OCI-LY1 (cell line): ENCODE data around the gene ETV6.

Experiments
- H2AFZ ChIP-seq: fragments of 200-600 bp; sonication (generic), shearing (Covaris generic); 2 replicates; pipeline ENCODE4 v1.6.0; 2014; ENCODE audit warnings: antibody characterized with exemption, mild to moderate bottlenecking, low read length
- H3F3A ChIP-seq: fragments of 200-600 bp; sonication (generic), shearing (Covaris generic); 2 replicates; pipeline ENCODE4 v1.6.0; 2014; ENCODE audit warnings: mild to moderate bottlenecking, antibody characterized with exemption, low read length, moderate library complexity; ENCODE audit not compliant: insufficient read depth
- H3K27ac ChIP-seq: fragments of 200-600 bp; sonication (generic); 2 replicates; pipeline ENCODE4 v1.5.1; 2014; ENCODE audit warnings: low read length, mixed run types, mild to moderate bottlenecking, low read depth; ENCODE audit not compliant: poor library complexity, severe bottlenecking
- H3K27me3 ChIP-seq: fragments of 200-600 bp; sonication (generic); 2 replicates; pipeline ENCODE4 v1.6.0; 2014; ENCODE audit warnings: antibody characterized with exemption, mild to moderate bottlenecking, low read length, moderate library complexity; ENCODE audit not compliant: insufficient read depth
- H3K36me3 ChIP-seq: fragments of 200-600 bp; sonication (generic); 2 replicates; pipeline ENCODE4 v1.6.1; 2014; ENCODE audit warnings: mild to moderate bottlenecking, antibody characterized with exemption, low read length, moderate library complexity, mixed read lengths; ENCODE audit not compliant: insufficient read depth
- H3K4me1 ChIP-seq: fragments of 200-600 bp; sonication (generic); 2 replicates; pipeline ENCODE4 v1.5.1; 2014; ENCODE audit warnings: mild to moderate bottlenecking, low read length, moderate library complexity; ENCODE audit not compliant: insufficient read depth, severe bottlenecking
- H3K4me2 ChIP-seq: fragments of 200-600 bp; sonication (generic), shearing (Covaris generic); 2 replicates; pipeline ENCODE4 v1.6.1; 2014; ENCODE audit warnings: low read length
- H3K4me3 ChIP-seq: fragments of 200-600 bp; sonication (generic); 2 replicates; pipeline ENCODE4 v1.5.1; 2014; ENCODE audit warnings: low read length, low read depth, mild to moderate bottlenecking, mixed read lengths; ENCODE audit not compliant: poor library complexity, severe bottlenecking
- H3K79me2 ChIP-seq: fragments of 200-600 bp; shearing (Covaris generic); 2 replicates; pipeline ENCODE4 v1.6.1; 2016; ENCODE audit warnings: mixed run types, low read length, mixed read lengths; ENCODE audit not compliant: insufficient read depth
- H3K9ac ChIP-seq: fragments of 200-600 bp; sonication (generic), shearing (Covaris generic); 2 replicates; pipeline ENCODE4 v1.6.1; 2014; ENCODE audit warnings: mild to moderate bottlenecking, low read length, mixed read lengths
- H3K9me2 ChIP-seq: fragments of 200-600 bp; sonication (generic), shearing (Covaris generic); 2 replicates; pipeline ENCODE4 v1.6.1; 2014; ENCODE audit warnings: low read depth, mild to moderate bottlenecking, low read length, mixed read lengths
- H3K9me3 ChIP-seq: fragments of 200-600 bp; shearing (Covaris generic); 2 replicates; pipeline ENCODE4 v1.6.1; 2014; ENCODE audit warnings: low read length, mixed read lengths
- H4K20me1 ChIP-seq: fragments of 200-600 bp; sonication (generic), shearing (Covaris generic); 2 replicates; pipeline ENCODE4 v1.6.0; 2016; ENCODE audit warnings: mild to moderate bottlenecking, low read length; ENCODE audit not compliant: insufficient read depth
- CTCF ChIP-seq: fragments of 200-600 bp; sonication (generic), shearing (Covaris generic); IDR thresholded peaks from 2 replicates; pipeline ENCODE4 v1.5.1; 2017; ENCODE audit warnings: mild to moderate bottlenecking, antibody characterized with exemption, low read length, moderate library complexity, mixed read lengths
- EZH2 ChIP-seq: fragments of 200-600 bp; sonication (generic), shearing (Covaris generic); IDR thresholded peaks from 2 replicates; pipeline ENCODE4 v1.8.0; 2017; ENCODE audit warnings: borderline replicate concordance, mixed run types, mild to moderate bottlenecking, antibody characterized with exemption, low read length, moderate library complexity, mixed read lengths

ETV6 gene

GRCh38 chr12:11869406-11869805 is 219.9 kb downstream of the ETV6 start:
- H2AFZ ChIP-seq = no peak overlapping the region
- H3K36me3 ChIP-seq = peaks cover 28% of the 10 kb centered on the region
- H3K79me2 ChIP-seq = no peaks in the 10 kb centered on the region
- H3F3A ChIP-seq = no peaks in the 10 kb centered on the region
- H3K4me1 ChIP-seq = no peaks in the 10 kb centered on the region
- H3K9ac ChIP-seq = no peak overlapping the region
- no peaks in the 10 kb centered on the region for H3K27me3 ChIP-seq
- no peaks in the 10 kb centered on the region for H4K20me1 ChIP-seq
- no peak overlapping the region for H3K27ac ChIP-seq
- TF ChIP-seq EZH2 (no peak), CTCF (no peak)
- H3K4me3 ChIP-seq = no peak overlapping the region
- peaks cover 4% of the 10 kb centered on the region; the same call in 1 of the 2 replicates for H3K9me3 ChIP-seq
- H3K9me2 ChIP-seq = no peaks in the 10 kb centered on the region
- no peak overlapping the region for H3K4me2 ChIP-seq

GRCh38 chr12:11870041-11870451 is 220.6 kb downstream of the ETV6 start:
- Histone ChIP-seq H3K79me2 (no peaks in the 10 kb centered on the region), H3F3A (no peaks in the 10 kb centered on the region), H3K9me3 (peaks cover 4% of the 10 kb centered on the region; the same call in 1 of the 2 replicates), H3K36me3 (peaks cover 28% of the 10 kb centered on the region), H3K4me3 (no peak overlapping the region), H4K20me1 (no peaks in the 10 kb centered on the region), H3K9me2 (no peaks in the 10 kb centered on the region), H2AFZ (no peak overlapping the region), H3K4me1 (peaks cover 2% of the 10 kb centered on the region), H3K27me3 (no peaks in the 10 kb centered on the region), H3K27ac (no peak overlapping the region), H3K4me2 (no peak overlapping the region), H3K9ac (no peak overlapping the region)
- TF ChIP-seq CTCF = no peak
- TF ChIP-seq EZH2 = no peak

GRCh38 chr12:11872055-11872454 is 222.6 kb downstream of the ETV6 start:
- TF ChIP-seq CTCF (no peak), EZH2 (no peak)
- Histone ChIP-seq H3K4me3 (no peak overlapping the region), H3K79me2 (no peaks in the 10 kb centered on the region), H3F3A (no peaks in the 10 kb centered on the region), H3K9ac (no peak overlapping the region), H3K27me3 (no peaks in the 10 kb centered on the region), H2AFZ (no peak overlapping the region), H3K27ac (no peak overlapping the region), H3K4me1 (peaks cover 22% of the 10 kb centered on the region), H3K36me3 (peaks cover 23% of the 10 kb centered on the region), H4K20me1 (no peaks in the 10 kb centered on the region), H3K4me2 (no peak overlapping the region), H3K9me2 (no peaks in the 10 kb centered on the region), H3K9me3 (no peaks in the 10 kb centered on the region)
